Glomerular visceral epithelial cell (primary cell): ENCODE results near the gene HYAL2.

ENCODE experiments used
- DNase-seq: peaks from one replicate; pipeline ENCODE4 v3.0.0-alpha.2; 2016; ENCODE audit errors: extremely low spot score

HYAL2 gene

GRCh38 chr3:50350527-50351322 is 28.2 kb upstream of the HYAL2 start, which contains the start of the genes CYB561D2 and NPRL2:
TSS of gene CYB561D2 (plus strand) at chr3:50350862. CDS start at chr3:50351434, 572 bp downstream.
TSS of gene NPRL2 (minus strand) at chr3:50350775. CDS start at chr3:50350652, 123 bp downstream.
- peak; percentile 92 for DNase-seq

GRCh38 chr3:50350213-50350526 is 27.6 kb upstream of the HYAL2 start:
- DNase-seq, result no peak

- peak; percentile 79 for DNase-seq
Observed at GRCh38 chr3:50347187-50347813, 24.8 kb upstream of the HYAL2 start.

GRCh38 chr3:50345586-50346234 is 23.2 kb upstream of the HYAL2 start, which contains the start of gene ZMYND10:
TSS of gene ZMYND10 (minus strand) at chr3:50345732. CDS start at chr3:50345579, 153 bp downstream.
- no peak for DNase-seq

- DNase-seq, result no peak
Observed at GRCh38 chr3:50345008-50345407, 22.5 kb upstream of the HYAL2 start.

- DNase-seq, result no peak
Observed at GRCh38 chr3:50342813-50343633, 20.5 kb upstream of the HYAL2 start.

GRCh38 chr3:50341996-50342650 is 19.6 kb upstream of the HYAL2 start:
- DNase-seq, result no peak

- no peak for DNase-seq
Observed at GRCh38 chr3:50341537-50341936, 19.0 kb upstream of the HYAL2 start.

- no peak for DNase-seq
Observed at GRCh38 chr3:50340448-50341329, 18.1 kb upstream of the HYAL2 start, which contains the start of gene RASSF1. TSS of gene RASSF1 (minus strand) at chr3:50340836. CDS start at chr3:50340805, 31 bp downstream.

- no peak for DNase-seq
Observed at GRCh38 chr3:50340147-50340447, 17.6 kb upstream of the HYAL2 start.

- DNase-seq, result no peak
Observed at GRCh38 chr3:50339485-50340146, 17.1 kb upstream of the HYAL2 start.

- no peak for DNase-seq
Observed at GRCh38 chr3:50338965-50339364, 16.4 kb upstream of the HYAL2 start.

- DNase-seq, result peak; percentile 99
Observed at GRCh38 chr3:50337175-50337861, 14.8 kb upstream of the HYAL2 start.

- DNase-seq, result no peak
Observed at GRCh38 chr3:50336452-50337174, 14.1 kb upstream of the HYAL2 start.

- no peak for DNase-seq
Observed at GRCh38 chr3:50334339-50335075, 12.0 kb upstream of the HYAL2 start.

- no peak for DNase-seq
Observed at GRCh38 chr3:50333744-50334328, 11.3 kb upstream of the HYAL2 start.

- no peak for DNase-seq
Observed at GRCh38 chr3:50331364-50331907, 8.9 kb upstream of the HYAL2 start.
